HFFc6 (cell line): ENCODE measurements around the gene CCDC12. TPM values are rescaled to one million over a fixed set of nuclear protein-coding genes. Genes with fewer than 3 reads are reported as not detected.

ENCODE experiments used
- DNase-seq: peaks from one replicate; pipeline ENCODE4 v3.0.0-alpha.2; 2018
- H3K27ac Mint-ChIP-seq: 2 replicates; pipeline ENCODE4 v1.8.0; 2020; ENCODE audit warnings: mild to moderate bottlenecking, mixed read lengths
- H3K27me3 Mint-ChIP-seq: 2 replicates; pipeline ENCODE4 v1.8.0; 2021; ENCODE audit warnings: mild to moderate bottlenecking, moderate library complexity, mixed read lengths; ENCODE audit not compliant: insufficient read depth
- H3K36me3 Mint-ChIP-seq: 2 replicates; pipeline ENCODE4 v1.8.0; 2021; ENCODE audit warnings: low read depth, mixed read lengths
- H3K4me1 Mint-ChIP-seq: 2 replicates; pipeline ENCODE4 v1.8.0; 2020; ENCODE audit warnings: low read depth, mixed read lengths
- H3K4me3 Mint-ChIP-seq: 2 replicates; pipeline ENCODE4 v1.8.0; 2020; ENCODE audit warnings: mild to moderate bottlenecking, moderate library complexity, mixed read lengths
- H3K9me3 Mint-ChIP-seq: 2 replicates; pipeline ENCODE4 v1.8.0; 2020; ENCODE audit warnings: mild to moderate bottlenecking, mixed read lengths
- CTCF ChIP-seq: fragments of 200-600 bp; sonication (generic); IDR thresholded peaks from 2 replicates; pipeline ENCODE4 v1.5.0; 2021; ENCODE audit warnings: antibody characterized with exemption, mild to moderate bottlenecking
- total RNA-seq, 6 experiments: library from RNA; stranded (reverse); fragmentation: NEBNext Ultra II Directional; extraction: Animal tissue kit (Norgen Biotek cat#: 25700); gene quantifications; 2 replicates in 1 of 6; 3 replicates in 5 of 6; pipeline ENCODE4 v1.2.3, GENCODE V29; 2021

The CCDC12 gene
- total RNA-seq, 6 experiments from 2014 or later = 21.3 to 27.9 (median 27.2) TPM

GRCh38 chr3:46959161-46959511, 17.4 kb downstream of the CCDC12 start:
- peak overlapping the region; percentile 70 for H3K27ac Mint-ChIP-seq

GRCh38 chr3:46958467-46959160, 17.9 kb downstream of the CCDC12 start:
- no peak for DNase-seq
- TF ChIP-seq CTCF = no peak
- no peaks in the 10 kb centered on the region for H3K9me3 Mint-ChIP-seq
- no peak overlapping the region for H3K4me3 Mint-ChIP-seq
- H3K27me3 Mint-ChIP-seq = no peaks in the 10 kb centered on the region; the same call in 1 of the 2 replicates
- no peaks in the 10 kb centered on the region for H3K36me3 Mint-ChIP-seq
- peak overlapping the region; percentile 70 for H3K27ac Mint-ChIP-seq
- peaks cover 67% of the 10 kb centered on the region for H3K4me1 Mint-ChIP-seq

More at GRCh38 chr3:46959161-46959511, 17.4 kb downstream of the CCDC12 start:
- no peaks in the 10 kb centered on the region for H3K9me3 Mint-ChIP-seq
- H3K27me3 Mint-ChIP-seq = no peaks in the 10 kb centered on the region; the same call in 1 of the 2 replicates
- peaks cover 61% of the 10 kb centered on the region for H3K4me1 Mint-ChIP-seq
- DNase-seq = no peak
- no peak for TF ChIP-seq CTCF
- H3K36me3 Mint-ChIP-seq = no peaks in the 10 kb centered on the region
- no peak overlapping the region for H3K4me3 Mint-ChIP-seq

- H3K27me3 Mint-ChIP-seq = no peaks in the 10 kb centered on the region; the same call in 1 of the 2 replicates
- peaks cover 70% of the 10 kb centered on the region for H3K4me1 Mint-ChIP-seq
- H3K4me3 Mint-ChIP-seq = no peak overlapping the region
- H3K36me3 Mint-ChIP-seq = no peaks in the 10 kb centered on the region
- no peak overlapping the region for H3K27ac Mint-ChIP-seq
- H3K9me3 Mint-ChIP-seq = no peaks in the 10 kb centered on the region
- no peak for TF ChIP-seq CTCF
- DNase-seq = no peak
Measured at GRCh38 chr3:46957092-46957820, 19.3 kb downstream of the CCDC12 start.

- no peak overlapping the region for H3K4me3 Mint-ChIP-seq
- TF ChIP-seq CTCF = no peak
- no peak for DNase-seq
- H3K27ac Mint-ChIP-seq = no peak overlapping the region
- H3K27me3 Mint-ChIP-seq = no peaks in the 10 kb centered on the region; the same call in 1 of the 2 replicates
- H3K4me1 Mint-ChIP-seq = peaks cover 65% of the 10 kb centered on the region
- no peaks in the 10 kb centered on the region for H3K36me3 Mint-ChIP-seq
- H3K9me3 Mint-ChIP-seq = no peaks in the 10 kb centered on the region
Measured at GRCh38 chr3:46955801-46956259, 20.7 kb downstream of the CCDC12 start.

GRCh38 chr3:46955157-46955556, 21.4 kb downstream of the CCDC12 start:
- Mint-ChIP-seq H3K27ac (peak overlapping the region; percentile 51), H3K27me3 (no peaks in the 10 kb centered on the region; the same call in 1 of the 2 replicates), H3K4me1 (peaks cover 59% of the 10 kb centered on the region), H3K9me3 (no peaks in the 10 kb centered on the region), H3K36me3 (no peaks in the 10 kb centered on the region), H3K4me3 (no peak overlapping the region)
- TF ChIP-seq CTCF = no peak
- DNase-seq = no peak
